Neural progenitor cell (in vitro differentiated cells): ENCODE results near the gene CD83. TPM values are rescaled to one million over a fixed set of nuclear protein-coding genes. Genes with fewer than 3 reads are reported as not detected.
A peak's percentile ranks its signal among the peaks of the same experiment; 100 is the strongest.

ENCODE experiments used
- DNase-seq: peaks from one replicate; pipeline ENCODE4 v3.0.0-alpha.2; 2016; ENCODE audit warnings: low spot score
- H2AFZ ChIP-seq: fragments of 200-600 bp; sonication (generic); replicated peaks from 2 replicates; pipeline ENCODE4 v1.6.1; 2016; ENCODE audit warnings: antibody characterized with exemption
- H3F3A ChIP-seq: fragments of 200-600 bp; sonication (generic); 2 replicates; pipeline ENCODE4 v1.6.1; 2016; ENCODE audit warnings: antibody characterized with exemption, low read depth
- H3K27ac ChIP-seq: fragments of 200-600 bp; sonication (generic); 2 replicates; pipeline ENCODE4 v1.5.1; 2016; ENCODE audit warnings: mild to moderate bottlenecking
- H3K27me3 ChIP-seq: fragments of 200-600 bp; sonication (generic); 2 replicates; pipeline ENCODE4 v1.6.1; 2016; ENCODE audit warnings: mild to moderate bottlenecking, moderate library complexity
- H3K36me3 ChIP-seq: fragments of 200-600 bp; sonication (generic); 2 replicates; pipeline ENCODE4 v1.5.1; 2016
- H3K4me1 ChIP-seq: fragments of 200-600 bp; sonication (generic); 2 replicates; pipeline ENCODE4 v1.6.1; 2016; ENCODE audit warnings: mixed run types
- H3K4me2 ChIP-seq: fragments of 200-600 bp; sonication (generic); 2 replicates; pipeline ENCODE4 v1.6.1; 2016
- H3K4me3 ChIP-seq: fragments of 200-600 bp; sonication (generic); 2 replicates; pipeline ENCODE4 v1.5.1; 2016
- H3K79me2 ChIP-seq: fragments of 200-600 bp; sonication (generic); 2 replicates; pipeline ENCODE4 v1.6.1; 2016; ENCODE audit warnings: low read depth
- H3K9ac ChIP-seq: fragments of 200-600 bp; sonication (generic); 2 replicates; pipeline ENCODE4 v1.6.1; 2016
- H3K9me3 ChIP-seq: fragments of 200-600 bp; sonication (generic); 2 replicates; pipeline ENCODE4 v1.5.1; 2016; ENCODE audit warnings: low read depth
- H4K20me1 ChIP-seq: fragments of 200-600 bp; sonication (generic); 2 replicates; pipeline ENCODE4 v1.6.1; 2016; ENCODE audit warnings: low read depth
- H3K27ac Mint-ChIP-seq: 3 replicates; pipeline ENCODE4 v1.8.0; 2021; ENCODE audit warnings: mixed read lengths
- H3K27me3 Mint-ChIP-seq: 2 replicates; pipeline ENCODE4 v1.8.0; 2022; ENCODE audit warnings: low read depth, mild to moderate bottlenecking, inconsistent platforms, moderate library complexity, mixed read lengths; ENCODE audit not compliant: insufficient read depth
- H3K36me3 Mint-ChIP-seq: 3 replicates; pipeline ENCODE4 v1.8.0; 2021; ENCODE audit warnings: mixed read lengths
- H3K4me1 Mint-ChIP-seq: 3 replicates; pipeline ENCODE4 v1.8.0; 2021; ENCODE audit warnings: mixed read lengths
- H3K4me3 Mint-ChIP-seq: 3 replicates; pipeline ENCODE4 v1.8.0; 2021; ENCODE audit warnings: mild to moderate bottlenecking, moderate library complexity, mixed read lengths
- H3K9me3 Mint-ChIP-seq: 3 replicates; pipeline ENCODE4 v1.8.0; 2020; ENCODE audit warnings: mixed read lengths
- CTCF ChIP-seq: fragments of 200-600 bp; sonication (generic); IDR thresholded peaks from 2 replicates; pipeline ENCODE4 v1.5.1; 2017; ENCODE audit warnings: antibody characterized with exemption, mild to moderate bottlenecking
- EZH2 ChIP-seq: fragments of 200-600 bp; sonication (generic); IDR thresholded peaks from 2 replicates; pipeline ENCODE4 v1.6.1; 2017; ENCODE audit warnings: antibody characterized with exemption, mild to moderate bottlenecking, moderate library complexity
- EZH2phosphoT487 ChIP-seq: fragments of 200-600 bp; sonication (generic); IDR thresholded peaks from 2 replicates; pipeline ENCODE4 v1.6.1; 2017; ENCODE audit warnings: antibody characterized with exemption
- total RNA-seq: library from RNA; depleted of rRNA; stranded (reverse); fragments of >200 nt; gene quantifications from 2 replicates; pipeline ENCODE4 v1.2.3, GENCODE V29; 2015; ENCODE audit warnings: low replicate concordance

Gene CD83
- total RNA-seq, 1 donor from 2014 or later = 0.80 TPM

- no peak overlapping the region for H3K4me3 Mint-ChIP-seq
Measured at GRCh38 chr6:14075095-14075503, 42.5 kb upstream of the CD83 start.

GRCh38 chr6:14077193-14077867, 40.2 kb upstream of the CD83 start:
- no peak overlapping the region for H3K4me3 Mint-ChIP-seq
- H3K9ac ChIP-seq = no peak overlapping the region
- H3K27me3 ChIP-seq = no peaks in the 10 kb centered on the region
- TF ChIP-seq EZH2phosphoT487 = no peak
- no peak for TF ChIP-seq CTCF
- no peak for TF ChIP-seq EZH2
- H3K4me1 ChIP-seq = no peaks in the 10 kb centered on the region
- H3K36me3 ChIP-seq = no peaks in the 10 kb centered on the region
- H4K20me1 ChIP-seq = no peaks in the 10 kb centered on the region
- H3K4me1 Mint-ChIP-seq = peaks cover 25% of the 10 kb centered on the region
- no peaks in the 10 kb centered on the region for H3K27me3 Mint-ChIP-seq
- no peak overlapping the region for H3K4me2 ChIP-seq
- no peaks in the 10 kb centered on the region for H3F3A ChIP-seq
- H3K4me3 ChIP-seq = no peak overlapping the region
- no peak overlapping the region for H3K27ac Mint-ChIP-seq
- H2AFZ ChIP-seq = peak overlapping the region; percentile 10
- no peaks in the 10 kb centered on the region for H3K9me3 ChIP-seq
- H3K79me2 ChIP-seq = no peaks in the 10 kb centered on the region
- H3K27ac ChIP-seq = no peak overlapping the region
- no peaks in the 10 kb centered on the region for H3K9me3 Mint-ChIP-seq
- DNase-seq = no peak
- H3K36me3 Mint-ChIP-seq = no peaks in the 10 kb centered on the region

More at GRCh38 chr6:14075095-14075503, 42.5 kb upstream of the CD83 start:
- Histone ChIP-seq H3K4me2 (no peak overlapping the region), H3K36me3 (no peaks in the 10 kb centered on the region), H3F3A (no peaks in the 10 kb centered on the region), H3K9me3 (no peaks in the 10 kb centered on the region), H3K27me3 (no peaks in the 10 kb centered on the region), H3K4me3 (no peak overlapping the region), H3K9ac (no peak overlapping the region), H4K20me1 (no peaks in the 10 kb centered on the region), H2AFZ (no peak overlapping the region), H3K79me2 (no peaks in the 10 kb centered on the region), H3K27ac (no peak overlapping the region), H3K4me1 (no peaks in the 10 kb centered on the region)
- TF ChIP-seq EZH2 (no peak), CTCF (no peak), EZH2phosphoT487 (no peak)
- H3K4me1 Mint-ChIP-seq = peaks cover 22% of the 10 kb centered on the region
- DNase-seq = no peak
- no peak overlapping the region for H3K27ac Mint-ChIP-seq
- H3K36me3 Mint-ChIP-seq = no peaks in the 10 kb centered on the region
- no peaks in the 10 kb centered on the region for H3K9me3 Mint-ChIP-seq
- H3K27me3 Mint-ChIP-seq = no peaks in the 10 kb centered on the region

- Mint-ChIP-seq H3K27me3 (no peaks in the 10 kb centered on the region), H3K4me1 (peaks cover 22% of the 10 kb centered on the region), H3K36me3 (no peaks in the 10 kb centered on the region), H3K4me3 (no peak overlapping the region), H3K9me3 (no peaks in the 10 kb centered on the region), H3K27ac (no peak overlapping the region)
- DNase-seq = no peak
- Histone ChIP-seq H3K4me2 (no peak overlapping the region), H3K9me3 (no peaks in the 10 kb centered on the region), H3K27ac (no peak overlapping the region), H3K9ac (no peak overlapping the region), H2AFZ (no peak overlapping the region), H3K27me3 (no peaks in the 10 kb centered on the region), H3K79me2 (no peaks in the 10 kb centered on the region), H4K20me1 (no peaks in the 10 kb centered on the region), H3K4me3 (no peak overlapping the region), H3F3A (no peaks in the 10 kb centered on the region), H3K36me3 (no peaks in the 10 kb centered on the region), H3K4me1 (peaks cover 2% of the 10 kb centered on the region)
- TF ChIP-seq EZH2 = no peak
- TF ChIP-seq EZH2phosphoT487 = no peak
- no peak for TF ChIP-seq CTCF
Measured at GRCh38 chr6:14079433-14079832, 38.1 kb upstream of the CD83 start.
